Ishikawa (cell line): Measurements from ENCODE around the gene RNF215.

Source experiments
- CEBPB ChIP-seq: IDR thresholded peaks from 2 replicates; pipeline ENCODE4 v1.6.1; 2012
- CREB1 ChIP-seq: IDR thresholded peaks from 2 replicates; pipeline ENCODE4 v1.6.1; 2012; ENCODE audit warnings: low read depth
- EGR1 ChIP-seq: IDR thresholded peaks from 2 replicates; pipeline ENCODE4 v1.6.1; 2012
- EP300 ChIP-seq: IDR thresholded peaks from 2 replicates; pipeline ENCODE4 v1.6.1; 2012; ENCODE audit warnings: borderline replicate concordance
- FOXM1 ChIP-seq: IDR thresholded peaks from 2 replicates; pipeline ENCODE4 v1.6.1; 2012; ENCODE audit warnings: low read depth, borderline replicate concordance
- MAX ChIP-seq: IDR thresholded peaks from 2 replicates; pipeline ENCODE4 v1.6.1; 2012
- NFIC ChIP-seq: IDR thresholded peaks from 2 replicates; pipeline ENCODE4 v1.6.1; 2012
- RAD21 ChIP-seq: IDR thresholded peaks from 2 replicates; pipeline ENCODE4 v1.6.1; 2012; ENCODE audit warnings: low read depth
- REST ChIP-seq: IDR thresholded peaks from 2 replicates; pipeline ENCODE4 v1.6.1; 2012; ENCODE audit warnings: low read depth, mild to moderate bottlenecking
- TAF1 ChIP-seq: IDR thresholded peaks from 2 replicates; pipeline ENCODE4 v1.6.1; 2012; ENCODE audit warnings: low read depth, mild to moderate bottlenecking
- TCF12 ChIP-seq: IDR thresholded peaks from 2 replicates; pipeline ENCODE4 v1.6.1; 2012; ENCODE audit warnings: low read depth
- TEAD4 ChIP-seq: IDR thresholded peaks from 2 replicates; pipeline ENCODE4 v1.6.1; 2012
- USF1 ChIP-seq: IDR thresholded peaks from 2 replicates; pipeline ENCODE4 v1.6.1; 2012
- YY1 ChIP-seq: IDR thresholded peaks from 2 replicates; pipeline ENCODE4 v1.6.1; 2012; ENCODE audit warnings: low read depth
- ZBTB7A ChIP-seq: IDR thresholded peaks from 2 replicates; pipeline ENCODE4 v1.6.1; 2012; ENCODE audit warnings: low read depth

Gene RNF215

GRCh38 chr22:30413745-30414524, 26.7 kb upstream of the RNF215 start:
- no peak for TF ChIP-seq REST
- TF ChIP-seq EGR1: no peak
- no peak for TF ChIP-seq TEAD4
- TF ChIP-seq NFIC: no peak
- no peak for TF ChIP-seq ZBTB7A
- TF ChIP-seq FOXM1: no peak
- TF ChIP-seq MAX: no peak
- TF ChIP-seq CEBPB: no peak
- TF ChIP-seq EP300: no peak
- no peak for TF ChIP-seq YY1
- TF ChIP-seq TCF12: no peak
- TF ChIP-seq RAD21: no peak
- no peak for TF ChIP-seq CREB1
- no peak for TF ChIP-seq TAF1
- no peak for TF ChIP-seq USF1

GRCh38 chr22:30413001-30413400, 25.8 kb upstream of the RNF215 start:
- no peak for TF ChIP-seq TCF12
- TF ChIP-seq RAD21: no peak

GRCh38 chr22:30411780-30412179, 24.6 kb upstream of the RNF215 start:
- no peak for TF ChIP-seq CREB1
- TF ChIP-seq FOXM1: no peak
- no peak for TF ChIP-seq EGR1
- no peak for TF ChIP-seq MAX

GRCh38 chr22:30408388-30409102, 21.3 kb upstream of the RNF215 start:
- TF ChIP-seq CREB1: no peak
- no peak for TF ChIP-seq MAX
- TF ChIP-seq TEAD4: no peak
- TF ChIP-seq TAF1: no peak
- no peak for TF ChIP-seq ZBTB7A
- TF ChIP-seq USF1: no peak
- TF ChIP-seq TCF12: no peak
- no peak for TF ChIP-seq YY1
- no peak for TF ChIP-seq CEBPB
- TF ChIP-seq NFIC: no peak

- TF ChIP-seq EP300 (no peak), RAD21 (no peak), TEAD4 (no peak), FOXM1 (no peak), MAX (no peak), ZBTB7A (no peak), REST (no peak), CEBPB (no peak), EGR1 (no peak), TCF12 (no peak), TAF1 (no peak), NFIC (no peak), CREB1 (no peak), USF1 (no peak), YY1 (no peak)
Measured at GRCh38 chr22:30406400-30406799, 19.2 kb upstream of the RNF215 start.
